D721Med (cell line): ENCODE measurements around the gene ULK4.

Experiments used
- DNase-seq: peaks from one replicate; pipeline ENCODE4 v3.0.0; 2011; ENCODE audit warnings: low spot score; ENCODE audit not compliant: insufficient read length
- FAIRE-seq: peaks from 2 replicates; lab custom pipeline; 2011; peaks lifted over from hg19 to GRCh38; lab: Jason Lieb, UNC
- CTCF ChIP-seq: IDR thresholded peaks from 2 replicates; pipeline ENCODE4 v1.5.1; 2012; ENCODE audit warnings: mild to moderate bottlenecking, control low read depth; ENCODE audit not compliant: insufficient read depth; ENCODE audit errors: missing control alignments

ULK4 gene

GRCh38 chr3:41364736-41365135, 597.2 kb downstream of the ULK4 start:
- TF ChIP-seq CTCF: no peak
- DNase-seq: no peak
- FAIRE-seq: no peak

- FAIRE-seq (no peak), DNase-seq (no peak)
- no peak for TF ChIP-seq CTCF
Observed at GRCh38 chr3:41363830-41364523, 597.9 kb downstream of the ULK4 start.

GRCh38 chr3:41362638-41363559, 599.0 kb downstream of the ULK4 start:
- no peak for TF ChIP-seq CTCF
- DNase-seq (no peak), FAIRE-seq (no peak)

GRCh38 chr3:41357271-41357670, 604.6 kb downstream of the ULK4 start:
- no peak for TF ChIP-seq CTCF
- FAIRE-seq (no peak), DNase-seq (no peak)

- FAIRE-seq (no peak), DNase-seq (no peak)
- no peak for TF ChIP-seq CTCF
Observed at GRCh38 chr3:41356775-41357174, 605.1 kb downstream of the ULK4 start.

GRCh38 chr3:41352510-41352909, 609.4 kb downstream of the ULK4 start:
- DNase-seq (no peak), FAIRE-seq (no peak)
- no peak for TF ChIP-seq CTCF
